CD4-positive, alpha-beta T cell (primary cell): Measurements from ENCODE around the gene C16orf96. TPM values are rescaled to one million over a fixed set of nuclear protein-coding genes. Genes with fewer than 3 reads are reported as not detected.
A peak's percentile ranks its signal among the peaks of the same experiment; 100 is the strongest.

ENCODE experiments used
- ATAC-seq: fragments of 200-7000 bp; cut with Tn5 transposase; one replicate; pipeline ENCODE4 v1.10.0; 2022; ENCODE audit warnings: mild to moderate bottlenecking; ENCODE audit not compliant: poor library complexity
- CTCF ChIA-PET: fragments of 350-600 bp; sonication (Branson Sonifier 250); formaldehyde crosslinking; loops from one replicate; lab custom pipeline; 2021; ENCODE audit warnings: antibody characterized with exemption, inconsistent platforms; lab: Charles Lee
- POLR2A ChIA-PET: fragments of 350-600 bp; sonication (Branson Sonifier 250); formaldehyde crosslinking; loops from one replicate; lab custom pipeline; 2021; ENCODE audit warnings: antibody characterized with exemption, inconsistent platforms; lab: Charles Lee
- DNase-seq, 14 experiments: peaks; one replicate each; pipeline ENCODE4 v3.0.0-alpha.2; 2013 to 2020; ENCODE audit warnings: mixed read lengths in 2 of 14
- H3K27ac ChIP-seq, 2 donors: one replicate each; pipeline versions ENCODE4 v1.5.1 to v1.7.0; 2013; ENCODE audit warnings: low read length in 2 of 2, low read depth in 1 of 2, mild to moderate bottlenecking in 1 of 2
- H3K27me3 ChIP-seq, 2 experiments: 1 replicate in 1 of 2; 2 replicates in 1 of 2; pipeline versions ENCODE4 v1.6.1 to v1.7.0; 2013; ENCODE audit warnings: low read length in 2 of 2, control low read depth in 1 of 2, mild to moderate bottlenecking in 1 of 2, moderate library complexity in 1 of 2; ENCODE audit not compliant: insufficient read depth in 2 of 2, control insufficient read depth in 1 of 2
- H3K36me3 ChIP-seq: one replicate; pipeline ENCODE4 v1.6.1; 2013; ENCODE audit warnings: low read length, control low read depth; ENCODE audit not compliant: insufficient read depth
- H3K4me1 ChIP-seq: one replicate; pipeline ENCODE4 v1.6.1; 2013; ENCODE audit warnings: low read length, control low read depth; ENCODE audit not compliant: insufficient read depth
- H3K4me3 ChIP-seq: one replicate; pipeline ENCODE4 v1.5.1; 2013; ENCODE audit warnings: mild to moderate bottlenecking, low read length, moderate library complexity
- H3K9me3 ChIP-seq, 2 experiments: 1 replicate in 1 of 2; 2 replicates in 1 of 2; pipeline versions ENCODE4 v1.6.1 to v1.7.0; 2013; ENCODE audit warnings: low read length in 2 of 2, mild to moderate bottlenecking in 2 of 2, control low read depth in 1 of 2, moderate library complexity in 1 of 2; ENCODE audit not compliant: control insufficient read depth in 1 of 2, insufficient read depth in 1 of 2
- H3K27ac Mint-ChIP-seq: one replicate; pipeline ENCODE4 v1.8.0; 2020; ENCODE audit warnings: mixed read lengths
- H3K27me3 Mint-ChIP-seq: one replicate; pipeline ENCODE4 v1.8.0; 2021; ENCODE audit warnings: mixed read lengths
- H3K36me3 Mint-ChIP-seq: one replicate; pipeline ENCODE4 v1.8.0; 2021; ENCODE audit warnings: low read depth, mixed read lengths
- H3K4me1 Mint-ChIP-seq: one replicate; pipeline ENCODE4 v1.8.0; 2021; ENCODE audit warnings: low read depth, mixed read lengths
- H3K4me3 Mint-ChIP-seq: one replicate; pipeline ENCODE4 v1.8.0; 2020; ENCODE audit warnings: mild to moderate bottlenecking, mixed read lengths
- H3K9me3 Mint-ChIP-seq: one replicate; pipeline ENCODE4 v1.8.0; 2020; ENCODE audit warnings: mixed read lengths
- CTCF ChIP-seq: fragments of 200-600 bp; IDR thresholded peaks from one replicate; pipeline ENCODE4 v1.8.0; 2022; ENCODE audit warnings: antibody characterized with exemption, mild to moderate bottlenecking
- intact Hi-C, 2 experiments: fragments of 100-400 bp; cut with DNase I in 1 of 2; cut with micrococcal nuclease in 1 of 2; formaldehyde crosslinking; loops; one replicate each; pipeline versions ENCODE4 v1.15.1 to v1.9.0; 2023 to 2025; cut with DNase I, micrococcal nuclease
- total RNA-seq, 174 experiments: library from RNA in 2 of 174; stranded (reverse) in 2 of 174; gene quantifications; one replicate each; pipeline ENCODE4 v1.2.3 and lab custom pipeline; 2021 to 2026

C16orf96 gene
- total RNA-seq, 2 experiments from 2014 or later, result 0.27 to 0.42 TPM

GRCh38 chr16:4508806-4509205 is 47.3 kb upstream of the C16orf96 start:
- CTCF ChIA-PET, result interaction anchor here (5.4 to 6.0 kb wide), 2 partner anchors 31 to 40 kb away, joined by 59 to 70 read pairs; partner anchors contain the start of gene HMOX2
- DNase-seq (no peak), ATAC-seq (no peak)
- TF ChIP-seq CTCF, result no peak
- Mint-ChIP-seq H3K27ac (peak overlapping the region; percentile 97), H3K4me1 (peaks cover 59% of the 10 kb centered on the region), H3K9me3 (no peaks in the 10 kb centered on the region), H3K27me3 (no peaks in the 10 kb centered on the region), H3K4me3 (no peak overlapping the region), H3K36me3 (peaks cover 87% of the 10 kb centered on the region)
- Histone ChIP-seq H3K9me3 (no peaks in the 10 kb centered on the region), H3K27ac (peak overlapping the region in 1 of 2 donors; percentile 9), H3K4me1 (peaks cover 71% of the 10 kb centered on the region), H3K27me3 (no peaks in the 10 kb centered on the region), H3K36me3 (peaks cover 75% of the 10 kb centered on the region), H3K4me3 (no peak overlapping the region)
- POLR2A ChIA-PET, result interaction anchor here (0.7 to 6.0 kb wide), 5 partner anchors 21 to 94 kb away, joined by 3 to 140 read pairs (median 45); partner anchors contain the start of genes CDIP1, HMOX2 and NMRAL1
- intact Hi-C loops, result no loop called here

- intact Hi-C loops, result no loop called here
- no peaks in the 10 kb centered on the region for H3K9me3 ChIP-seq
- Mint-ChIP-seq H3K36me3 (peaks cover 87% of the 10 kb centered on the region), H3K27ac (peak overlapping the region; percentile 97), H3K4me1 (peaks cover 58% of the 10 kb centered on the region), H3K9me3 (no peaks in the 10 kb centered on the region), H3K27me3 (no peaks in the 10 kb centered on the region), H3K4me3 (no peak overlapping the region)
- H3K27me3 ChIP-seq, result no peaks in the 10 kb centered on the region
- H3K27ac ChIP-seq, result peak overlapping the region in 1 of 2 donors; percentile 9
- H3K4me3 ChIP-seq, result no peak overlapping the region
- ATAC-seq (no peak), DNase-seq (no peak)
- H3K36me3 ChIP-seq, result peaks cover 79% of the 10 kb centered on the region
- ChIA-PET CTCF (interaction anchor here (6.0 kb wide), 1 partner anchor 32 kb away, joined by 70 read pairs; the partner anchor contains the start of gene HMOX2), POLR2A (interaction anchor here (1.1 to 6.0 kb wide), 4 partner anchors 30 to 94 kb away, joined by 3 to 140 read pairs (median 24); partner anchors contain the start of genes CDIP1, HMOX2 and NMRAL1)
- no peak for TF ChIP-seq CTCF
- H3K4me1 ChIP-seq, result peaks cover 71% of the 10 kb centered on the region
Observed at GRCh38 chr16:4509420-4509819, 46.7 kb upstream of the C16orf96 start.

- ChIA-PET POLR2A (interaction anchor here (1.1 kb wide), 1 partner anchor 34 kb away, joined by 3 read pairs; the partner anchor contains the start of gene HMOX2), CTCF (interaction anchor here (1.2 kb wide), 1 partner anchor 34 kb away, joined by 4 read pairs; the partner anchor contains the start of gene HMOX2)
- no peaks in the 10 kb centered on the region for H3K27me3 Mint-ChIP-seq
- no peaks in the 10 kb centered on the region for H3K9me3 Mint-ChIP-seq
- Histone ChIP-seq H3K27ac (no peak overlapping the region), H3K4me1 (peaks cover 71% of the 10 kb centered on the region), H3K4me3 (no peak overlapping the region), H3K36me3 (peaks cover 79% of the 10 kb centered on the region), H3K27me3 (no peaks in the 10 kb centered on the region), H3K9me3 (no peaks in the 10 kb centered on the region)
- DNase-seq, result no peak
- H3K4me1 Mint-ChIP-seq, result peaks cover 60% of the 10 kb centered on the region
- H3K36me3 Mint-ChIP-seq, result peaks cover 89% of the 10 kb centered on the region
- peak overlapping the region; percentile 97 for H3K27ac Mint-ChIP-seq
- intact Hi-C loops, result no loop called here
- ATAC-seq, result no peak
- TF ChIP-seq CTCF, result no peak
- no peak overlapping the region for H3K4me3 Mint-ChIP-seq
Observed at GRCh38 chr16:4510131-4510530, 46.0 kb upstream of the C16orf96 start.
